NCI-H2081 treated with DMSO at 0.1 percent for 48 hours (cell line): ENCODE measurements around the gene PIK3R6.
"Not testable (repeated sequence)": the region's sequence is repeated elsewhere in the genome, so short reads cannot be mapped to it uniquely, and the experiment has no call there.

Source experiments
- DNase-seq: peaks from one replicate; lab custom pipeline; 2025; lab: John Stamatoyannopoulos, UW

The PIK3R6 gene

DNA sequence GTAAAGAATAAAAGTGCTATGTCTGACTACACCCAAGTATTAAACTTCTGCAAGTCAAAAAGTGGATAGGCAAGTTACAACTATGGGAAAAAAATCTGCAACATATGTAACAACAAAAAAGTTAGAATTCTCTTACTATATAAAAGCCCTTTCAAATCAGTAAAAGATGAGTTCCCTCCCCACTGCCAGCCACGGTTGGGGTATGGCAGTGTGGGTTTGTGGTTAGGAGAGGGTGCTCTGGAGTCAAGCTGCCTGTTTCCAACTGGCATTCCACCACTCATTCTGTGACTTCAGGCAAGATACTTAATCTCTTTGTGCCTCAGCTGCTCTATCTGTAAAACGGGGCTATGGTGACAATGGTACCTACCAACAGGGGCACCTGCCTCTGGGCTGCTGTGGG is 41.7 kb downstream of the PIK3R6 start:
- DNase-seq = no peak

DNA sequence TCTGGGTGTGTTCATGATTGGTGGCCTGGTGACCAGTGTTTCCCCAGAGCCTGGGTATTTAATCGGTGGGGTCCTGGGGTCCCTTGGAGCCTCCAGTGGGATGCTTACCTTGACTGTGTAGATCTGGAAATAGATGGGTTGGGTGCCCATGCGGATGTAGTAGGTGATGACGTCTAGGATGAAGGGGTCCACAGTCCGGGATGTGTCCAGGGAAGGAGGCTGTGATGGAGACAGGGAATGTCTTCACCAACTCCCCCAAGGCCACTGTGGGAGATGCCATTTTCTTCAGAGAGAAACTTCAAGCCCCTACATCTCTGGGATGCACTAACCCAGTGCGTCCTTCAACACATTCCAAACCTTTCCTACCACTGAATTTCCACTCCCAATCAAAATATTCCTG is 44.2 kb downstream of the PIK3R6 start:
- DNase-seq = no peak

DNA sequence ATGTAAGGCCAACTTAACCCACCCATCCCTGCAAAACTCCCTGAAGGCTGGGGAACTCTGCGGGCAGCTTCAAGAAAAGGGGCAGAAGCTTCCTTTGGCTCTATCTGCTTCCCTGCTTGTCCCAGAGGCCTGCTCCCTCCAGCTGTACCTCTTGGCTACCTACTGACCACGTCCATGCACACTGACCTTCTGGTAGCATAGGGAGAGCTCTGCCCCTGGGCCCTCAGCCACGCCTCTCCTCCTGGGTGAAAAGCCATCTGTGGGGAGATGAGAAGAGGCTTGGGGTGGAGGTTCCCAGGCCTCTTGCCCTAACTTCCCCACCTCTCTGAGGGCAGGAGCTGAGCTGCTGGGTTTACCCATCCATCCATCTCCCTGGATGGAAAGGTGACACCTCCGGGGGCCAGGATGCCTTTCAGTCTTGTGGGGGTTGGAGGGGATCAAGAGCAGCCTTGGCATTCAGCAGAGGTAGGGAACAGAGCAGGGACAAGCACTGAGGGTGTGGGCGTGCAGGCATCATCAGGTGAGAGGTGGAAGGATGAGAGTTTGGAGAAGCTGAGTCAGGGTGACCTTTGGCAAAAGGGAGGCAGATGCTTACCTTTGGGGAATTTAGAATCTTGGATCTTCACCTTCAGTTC is 45.0 kb downstream of the PIK3R6 start:
- DNase-seq = no peak

DNA sequence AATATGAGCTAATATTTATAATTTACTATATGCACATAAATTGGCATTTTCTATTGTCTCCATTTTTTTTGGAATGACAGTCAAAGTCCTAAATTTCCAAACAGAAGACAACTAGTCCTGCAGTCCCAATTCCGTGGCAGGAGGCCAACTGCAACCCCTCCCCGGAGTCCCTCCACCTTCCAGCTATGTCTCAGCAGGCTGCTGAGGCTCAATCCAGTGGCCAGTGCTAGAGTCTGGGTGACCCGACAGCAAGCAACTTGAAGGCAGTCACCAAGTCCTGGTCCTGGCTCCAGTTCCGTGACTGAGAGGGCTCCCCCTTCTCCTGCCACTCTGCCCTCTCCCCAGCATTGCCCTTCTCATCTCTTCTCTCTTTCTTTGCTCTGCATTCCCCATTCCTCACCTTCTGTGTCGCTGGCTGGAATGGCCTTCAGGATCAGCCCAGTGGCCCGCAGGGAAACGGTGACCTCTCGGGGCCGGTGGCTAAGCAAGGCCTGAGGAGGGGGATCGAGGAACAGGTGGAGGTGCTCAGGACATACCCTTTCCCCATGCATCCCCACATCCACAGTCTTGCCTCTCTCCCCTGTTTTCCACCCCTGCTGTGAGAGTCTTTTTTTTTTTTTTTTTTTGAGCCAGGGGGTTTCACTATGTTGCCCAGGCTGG is 45.9 kb downstream of the PIK3R6 start:
- no peak for DNase-seq

DNA sequence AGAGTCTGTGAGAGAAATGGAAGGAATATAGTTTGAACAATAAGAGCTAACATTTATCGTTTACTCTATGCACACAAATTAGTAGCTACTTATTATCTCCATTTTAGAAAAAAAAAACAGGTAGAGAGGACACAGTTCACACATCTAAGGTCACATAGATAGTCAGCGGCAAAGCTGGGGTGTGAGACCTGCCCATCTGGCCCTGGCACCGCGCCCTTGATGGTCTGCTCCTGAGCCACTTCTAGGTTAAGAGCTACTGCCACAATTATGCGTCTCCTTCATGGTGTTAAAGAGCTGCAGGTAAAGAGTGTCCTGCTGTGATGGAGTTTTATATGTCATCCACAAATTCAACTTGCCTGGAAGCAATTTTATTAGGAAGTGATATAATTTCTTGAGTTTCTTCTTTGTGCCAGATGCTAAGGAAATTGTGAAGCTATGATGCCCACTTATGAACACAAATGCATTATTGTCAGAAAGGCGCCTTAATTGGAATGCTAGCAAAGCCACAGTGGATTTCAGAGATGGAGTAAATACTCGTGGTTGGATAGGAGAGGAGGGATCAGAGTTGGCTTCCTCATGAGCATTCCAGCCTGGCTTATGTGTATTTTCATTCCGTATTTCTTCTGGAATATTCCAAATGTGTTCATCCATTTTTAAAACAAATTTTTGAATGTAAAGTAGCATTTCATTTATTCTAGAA is 47.0 kb downstream of the PIK3R6 start:
- DNase-seq = no peak

DNA sequence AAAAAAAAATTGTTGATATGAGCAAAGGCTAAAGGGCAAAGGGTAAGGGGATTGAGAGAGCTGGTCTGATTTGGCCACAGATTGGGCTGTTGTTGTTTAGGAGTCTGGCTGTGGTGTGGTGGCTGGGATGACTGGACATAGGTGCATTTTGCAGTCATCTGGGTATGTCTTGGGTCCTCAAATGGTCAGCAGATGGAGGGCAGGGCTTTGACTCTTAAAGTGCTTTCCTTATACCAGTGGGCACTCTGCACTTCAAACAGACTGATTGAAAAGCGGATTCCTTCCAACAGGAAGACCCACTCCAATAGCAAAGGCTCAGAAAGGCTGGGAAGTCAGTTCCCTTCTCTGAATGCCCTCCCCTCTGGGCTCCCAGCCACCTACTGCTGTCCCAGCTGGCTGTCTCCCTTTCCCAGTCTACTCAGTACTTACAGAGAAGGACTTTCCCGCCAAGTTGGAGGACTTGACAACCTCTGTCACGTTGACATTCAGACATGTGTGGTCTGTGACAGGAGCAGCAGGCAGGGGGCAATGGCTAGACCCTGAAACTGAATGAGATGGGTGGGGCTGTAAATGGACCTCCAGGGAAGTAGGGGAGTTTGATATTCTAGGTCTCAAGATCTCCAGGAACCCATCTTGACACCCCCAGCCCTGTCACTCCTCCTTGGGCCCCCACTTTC is 48.7 kb downstream of the PIK3R6 start:
- DNase-seq = no peak

DNA sequence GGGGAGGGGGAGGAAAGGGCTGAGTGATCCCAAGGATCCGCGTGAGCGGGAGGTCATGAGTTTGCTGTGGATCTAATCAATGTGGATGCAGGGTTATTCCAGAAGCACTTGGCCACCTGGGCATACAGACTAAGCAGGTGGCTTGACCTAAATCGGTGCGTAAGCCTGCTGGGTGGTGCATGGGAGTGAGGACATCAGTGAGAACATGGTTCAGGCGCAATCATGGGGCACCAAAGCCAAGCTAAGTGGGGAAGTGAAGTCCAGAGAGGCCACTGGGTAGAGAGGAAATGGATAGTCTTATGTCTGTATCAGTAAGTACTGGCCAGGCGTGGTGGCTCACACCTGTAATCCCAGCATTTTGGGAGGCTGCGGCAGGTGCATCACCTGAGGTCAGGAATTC is 49.4 kb downstream of the PIK3R6 start:
- no peak for DNase-seq

DNA sequence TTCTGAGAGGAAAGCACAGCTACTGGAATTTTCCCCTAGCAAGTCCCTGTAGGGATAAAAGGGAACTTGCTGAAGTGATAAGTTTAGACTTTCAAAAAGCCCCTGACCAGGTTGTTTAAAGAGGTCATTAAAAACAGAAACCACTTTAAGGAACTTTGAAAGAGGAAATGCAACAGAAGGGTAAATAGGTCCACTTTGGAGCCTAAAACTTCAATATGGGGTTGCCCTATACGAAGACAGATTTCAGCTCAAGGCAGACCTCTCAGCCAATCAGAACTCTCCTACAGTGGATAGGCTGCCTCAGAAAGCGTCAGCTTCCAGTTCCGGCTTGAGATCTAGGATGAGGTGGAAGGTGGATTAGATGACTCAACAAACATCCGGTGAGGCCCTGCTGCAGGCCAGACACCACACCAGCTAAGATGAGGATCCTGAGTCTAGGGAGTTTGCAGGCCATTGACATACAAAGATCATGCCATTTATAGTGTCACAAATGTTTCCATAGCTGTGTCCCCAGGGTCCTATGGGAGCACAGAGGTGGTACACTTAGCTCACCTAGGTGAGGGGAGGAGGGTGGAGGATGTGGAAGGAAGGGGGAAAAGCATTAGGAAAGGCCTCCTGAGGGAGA is 60.4 kb downstream of the PIK3R6 start:
- no peak for DNase-seq

DNA sequence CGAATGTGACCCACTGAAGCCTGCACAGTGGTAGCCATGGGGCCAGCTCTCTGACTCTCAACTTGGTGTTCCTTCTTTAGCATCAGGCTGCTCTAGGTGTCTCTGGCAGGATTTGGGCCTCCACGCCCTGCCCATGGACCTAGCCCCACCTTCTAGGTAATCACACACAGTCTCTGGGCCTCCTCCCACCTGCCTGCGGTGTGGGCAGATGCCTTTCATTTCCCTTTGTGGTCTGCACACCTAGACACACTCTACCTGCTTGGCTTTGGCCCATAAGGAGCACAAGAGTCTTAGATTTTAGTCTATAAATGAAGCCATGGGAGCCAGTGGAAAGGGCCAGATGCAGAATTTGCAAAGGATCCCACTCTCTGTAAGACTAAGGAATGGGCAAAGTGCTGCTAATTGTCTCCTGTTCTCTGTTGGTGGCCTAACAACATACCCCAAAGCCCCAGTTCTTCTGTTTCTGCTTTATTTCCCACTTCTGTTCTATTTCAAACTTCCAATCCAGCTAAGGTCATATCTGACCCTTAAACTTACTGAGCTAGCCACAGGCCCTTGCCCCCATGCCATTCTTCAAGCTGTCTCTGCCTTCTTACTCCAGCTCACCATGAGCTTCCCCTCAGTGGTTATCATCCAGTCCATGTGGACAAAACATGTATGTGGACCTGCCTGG is 61.1 kb downstream of the PIK3R6 start:
- DNase-seq = no peak

DNA sequence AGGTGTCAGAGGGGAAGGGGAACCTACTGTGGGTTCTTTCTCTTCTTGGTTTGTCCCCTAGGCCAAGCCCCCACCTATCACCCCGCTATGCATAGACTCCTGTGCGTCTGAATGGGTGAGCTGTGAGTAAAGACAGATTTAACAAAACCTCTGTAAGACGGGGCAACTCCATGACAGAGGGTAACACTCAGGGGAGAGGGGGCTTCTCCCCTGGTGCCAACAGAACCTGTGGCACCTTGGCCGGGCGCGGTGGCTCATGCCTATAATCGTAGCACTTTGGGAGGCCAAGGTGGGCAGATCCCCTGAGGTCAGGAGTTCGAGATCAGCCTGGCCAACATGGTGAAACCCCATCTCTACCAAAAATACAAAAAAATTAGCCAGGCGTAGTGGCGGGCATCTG is 62.1 kb downstream of the PIK3R6 start:
- not testable (repeated sequence) for DNase-seq

DNA sequence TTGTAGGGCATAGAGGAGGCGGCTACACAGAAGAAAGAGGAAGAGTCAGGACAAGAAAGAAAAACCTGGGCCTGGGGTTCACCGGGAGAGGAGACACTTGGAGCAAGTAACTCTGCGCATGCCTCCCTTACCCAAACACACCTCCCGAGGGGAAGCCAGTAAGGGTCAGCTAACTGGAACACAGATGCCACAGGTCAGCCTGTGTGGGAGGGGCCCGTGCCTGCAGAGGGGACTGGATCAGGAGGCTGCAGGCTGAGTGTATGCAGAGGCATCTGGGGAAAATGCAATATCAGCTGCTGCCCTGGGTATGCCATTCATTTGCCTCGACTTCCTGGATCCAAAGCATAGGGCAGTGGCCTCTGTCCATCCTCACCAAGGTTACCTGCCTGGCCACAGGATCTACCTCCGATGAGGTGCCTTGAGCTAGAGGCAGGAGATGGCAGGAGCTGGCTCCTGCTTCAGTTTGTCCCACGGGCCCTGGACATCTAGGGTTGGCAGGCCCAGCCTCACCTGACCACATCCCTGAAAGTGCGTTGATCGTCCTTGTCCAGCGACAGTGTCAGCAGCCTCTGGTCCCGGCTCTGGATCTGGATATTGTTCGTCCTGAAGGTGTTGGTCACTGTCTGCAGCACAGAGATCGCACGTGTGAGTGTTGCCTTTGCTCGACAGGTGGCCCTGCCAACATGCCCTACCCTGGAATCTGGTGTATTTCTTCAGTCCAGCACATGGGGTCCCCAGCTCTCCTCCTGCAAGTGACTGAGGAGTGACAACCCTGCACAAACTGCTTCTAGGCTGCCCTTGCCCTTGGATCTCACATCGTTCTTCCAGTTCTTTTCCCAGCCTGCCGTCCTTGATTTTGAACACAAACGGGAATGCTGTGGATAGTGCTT is 63.7 kb downstream of the PIK3R6 start:
- no peak for DNase-seq

DNA sequence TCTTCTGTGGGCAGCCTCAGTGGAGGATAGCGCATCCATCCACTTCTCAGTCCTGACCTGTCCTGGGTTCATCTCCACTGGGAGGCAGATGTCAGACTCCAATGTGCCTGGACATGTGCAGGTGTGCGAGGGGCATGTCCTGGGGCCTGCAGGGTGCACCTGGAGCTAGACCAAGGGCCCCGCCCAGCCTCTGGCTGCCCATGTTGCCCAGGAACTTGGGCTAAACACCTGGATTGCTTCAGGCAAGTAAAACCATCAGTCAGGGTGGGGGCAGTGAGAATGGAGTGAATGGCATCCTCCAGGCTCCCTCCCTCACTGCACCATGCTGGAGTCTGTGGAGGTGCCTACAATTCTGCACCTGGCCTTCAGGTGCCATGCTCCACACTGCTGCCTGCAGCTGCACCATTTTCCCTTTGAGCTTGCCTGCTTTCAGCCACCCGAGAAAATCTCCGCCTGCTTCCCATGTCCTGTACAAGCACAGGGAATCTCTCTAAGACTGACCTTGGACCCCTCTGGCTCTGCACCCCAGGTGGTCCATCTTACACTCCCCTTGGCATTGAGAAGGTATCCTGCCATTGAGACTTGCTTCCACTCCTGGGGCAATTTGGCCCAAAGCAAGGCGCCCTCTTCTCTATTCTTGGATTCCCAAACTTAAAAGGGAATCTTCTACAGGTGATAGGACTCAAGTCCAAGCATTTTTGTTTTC is 66.2 kb downstream of the PIK3R6 start:
- no peak for DNase-seq

DNA sequence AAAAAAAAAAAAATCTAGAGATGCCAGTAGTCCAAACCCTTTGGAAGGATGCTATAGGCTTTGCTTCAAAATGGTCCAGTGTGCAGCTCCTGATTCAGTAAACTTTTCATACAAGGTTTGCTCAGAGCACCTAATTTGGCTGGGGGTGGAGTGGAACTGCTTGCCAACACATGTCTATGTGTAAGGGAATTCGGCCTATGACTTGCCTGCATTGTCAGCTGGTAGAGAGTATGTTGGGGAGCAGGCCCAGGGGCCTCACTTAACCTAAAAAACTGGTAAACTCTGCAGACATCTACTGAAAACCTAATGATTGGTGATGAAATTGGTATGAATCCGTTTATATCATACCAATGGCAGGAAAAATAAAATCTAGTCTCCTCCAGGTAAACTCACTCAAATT is 66.8 kb downstream of the PIK3R6 start:
- no peak for DNase-seq

DNA sequence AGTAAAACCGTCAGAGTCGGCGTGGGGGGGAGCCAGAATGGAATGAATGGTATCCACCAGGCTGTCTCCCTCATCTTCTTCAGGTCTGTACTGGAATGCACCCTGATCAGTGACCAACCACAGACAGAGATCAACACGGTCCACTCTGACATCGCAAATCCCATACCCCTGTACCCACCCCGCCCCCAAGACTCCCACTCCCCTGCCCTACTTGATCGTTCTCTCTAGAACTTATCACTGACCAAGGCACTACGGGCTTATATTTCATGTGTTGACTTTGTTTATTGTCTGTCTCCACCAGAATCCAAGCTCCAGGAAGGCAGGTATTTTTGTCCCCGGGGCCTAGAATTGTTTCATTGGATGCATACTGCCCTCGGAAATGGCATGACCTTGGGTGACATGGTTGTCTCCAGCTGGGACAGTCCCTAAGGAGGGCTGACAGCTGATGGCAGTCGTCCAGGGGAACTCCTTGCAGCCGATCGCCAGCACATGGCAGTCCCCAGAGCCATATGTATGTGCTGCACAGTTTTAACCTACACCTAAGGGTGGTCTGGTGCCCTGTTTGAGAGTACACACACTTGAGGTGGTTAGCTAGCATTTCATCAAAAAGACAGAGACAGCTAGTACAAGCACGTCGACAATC is 67.8 kb downstream of the PIK3R6 start:
- no peak for DNase-seq

DNA sequence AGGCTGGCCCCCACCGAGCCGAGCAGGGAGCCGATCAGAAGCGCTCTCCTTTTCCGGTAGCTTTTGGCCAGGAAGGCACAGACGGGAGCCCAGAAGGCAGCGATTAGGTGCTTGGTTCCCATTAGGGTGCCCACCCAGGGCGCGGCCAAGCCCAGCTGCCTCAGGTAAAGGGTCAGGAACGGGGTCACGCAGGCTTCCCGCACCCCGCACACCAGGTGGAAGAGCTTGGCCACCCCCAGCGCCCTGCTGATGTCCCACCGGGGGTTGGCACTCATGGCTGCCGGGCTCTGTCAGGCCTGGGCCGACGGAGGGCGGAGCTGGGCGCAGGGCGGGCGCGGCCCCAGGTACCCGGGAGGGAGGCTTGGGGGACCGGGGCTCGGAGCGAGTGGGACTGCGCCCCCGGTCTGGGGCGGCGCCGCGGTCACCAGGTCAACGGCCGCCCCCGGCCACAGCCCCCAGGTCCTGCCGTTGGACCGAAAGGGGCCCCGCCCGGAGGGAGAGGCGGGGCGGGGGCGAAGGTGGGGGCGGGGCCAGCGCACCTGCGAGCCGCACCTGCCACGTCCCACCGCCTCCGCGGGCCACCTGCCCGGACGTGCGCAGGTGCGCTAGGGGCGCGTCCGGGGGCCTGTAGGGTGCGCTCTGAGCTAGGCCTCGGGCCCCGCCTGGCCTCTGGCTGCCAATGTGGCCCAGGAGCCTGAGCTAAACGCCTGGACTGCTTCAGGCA is 68.5 kb downstream of the PIK3R6 start, which contains the start of gene MFSD6L:
Gene MFSD6L, minus strand, starts transcription at position 520 of the 724 bp plus-strand sequence. Its CDS starts 245 bp downstream, at position 275.
- DNase-seq = no peak

DNA sequence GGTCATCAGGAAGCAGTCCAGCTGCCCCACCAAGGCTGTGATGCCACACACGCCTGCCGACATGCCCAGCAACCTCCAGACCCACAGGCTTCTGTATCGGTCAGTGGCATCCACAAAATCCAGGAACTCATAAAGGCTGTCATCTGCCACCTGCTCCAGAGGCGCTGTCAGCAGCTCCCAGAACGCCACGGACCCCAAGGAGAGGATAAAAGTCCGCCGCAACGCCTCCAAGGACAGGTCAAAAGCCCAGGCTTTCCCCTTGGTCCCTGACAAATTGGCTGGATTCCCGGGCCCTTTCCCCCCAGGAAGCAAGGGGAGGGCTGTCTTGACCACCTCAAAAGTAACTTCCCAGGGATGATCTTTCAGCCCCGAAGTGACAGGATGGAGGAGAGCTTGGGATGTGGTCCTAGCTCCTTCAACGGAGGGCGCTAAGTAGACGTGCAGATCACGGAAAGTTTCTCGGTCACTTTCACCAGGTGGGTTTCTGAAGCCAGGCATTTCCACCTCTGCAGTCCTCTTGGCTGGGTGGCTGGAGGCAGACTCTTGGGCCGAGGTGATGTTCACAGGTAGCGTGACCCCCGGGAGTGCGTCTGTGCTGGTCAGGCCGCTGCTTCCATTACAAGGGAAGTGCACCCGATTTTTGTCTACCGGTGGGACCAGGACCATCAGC is 69.2 kb downstream of the PIK3R6 start:
- no peak for DNase-seq

DNA sequence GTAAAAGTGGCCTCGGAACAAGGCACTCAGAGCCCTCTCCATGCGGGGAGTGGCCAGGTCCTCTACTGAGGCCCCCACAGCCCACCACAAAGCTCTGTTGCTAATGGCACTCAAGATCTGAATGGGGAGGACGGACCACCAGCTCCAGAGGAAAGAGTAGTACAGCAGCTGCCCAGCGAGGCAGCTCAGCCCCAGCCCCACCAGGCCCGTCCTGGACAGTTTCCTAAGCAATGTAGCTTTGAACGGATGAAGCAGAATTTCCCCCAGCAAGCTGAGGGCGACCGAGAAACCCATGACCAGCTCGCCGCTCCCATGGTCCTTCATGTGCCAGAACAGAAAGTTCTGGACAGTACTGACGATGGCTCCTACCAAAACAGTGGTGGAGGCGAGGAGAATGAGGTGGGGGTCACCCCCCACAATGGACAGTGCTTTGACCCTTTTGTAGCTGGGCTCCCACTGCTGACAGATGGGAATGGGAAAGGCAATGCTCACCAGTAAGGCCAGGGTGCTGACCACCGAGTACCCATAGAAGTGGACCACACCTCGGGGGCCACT is 69.8 kb downstream of the PIK3R6 start:
- no peak for DNase-seq

DNA sequence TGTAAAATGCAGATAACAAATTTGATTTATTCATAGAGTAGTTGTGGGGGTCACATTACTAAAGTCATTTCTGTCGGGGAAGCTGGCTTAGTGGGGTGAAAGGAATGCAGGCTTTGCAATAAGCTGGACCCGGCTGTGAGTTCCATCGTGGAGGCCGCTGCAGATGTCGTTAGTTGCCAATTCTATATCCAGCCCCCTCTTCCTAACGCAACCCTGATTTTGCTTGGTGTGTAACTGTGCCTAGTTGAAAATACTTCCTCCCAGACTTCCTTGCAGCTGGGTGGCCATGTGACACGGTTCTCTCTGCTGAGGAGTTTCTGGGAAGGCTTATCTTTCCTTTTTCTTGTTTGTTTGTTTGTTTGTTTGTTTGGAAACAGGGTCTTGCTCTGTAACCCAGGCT is 72.8 kb downstream of the PIK3R6 start:
- DNase-seq = no peak
